ENCODE data around the gene RNF11.
"Not testable (repeated sequence)": the region's sequence is repeated elsewhere in the genome, so short reads cannot be mapped to it uniquely, and the experiment has no call there.

The RNF11 gene

DNA sequence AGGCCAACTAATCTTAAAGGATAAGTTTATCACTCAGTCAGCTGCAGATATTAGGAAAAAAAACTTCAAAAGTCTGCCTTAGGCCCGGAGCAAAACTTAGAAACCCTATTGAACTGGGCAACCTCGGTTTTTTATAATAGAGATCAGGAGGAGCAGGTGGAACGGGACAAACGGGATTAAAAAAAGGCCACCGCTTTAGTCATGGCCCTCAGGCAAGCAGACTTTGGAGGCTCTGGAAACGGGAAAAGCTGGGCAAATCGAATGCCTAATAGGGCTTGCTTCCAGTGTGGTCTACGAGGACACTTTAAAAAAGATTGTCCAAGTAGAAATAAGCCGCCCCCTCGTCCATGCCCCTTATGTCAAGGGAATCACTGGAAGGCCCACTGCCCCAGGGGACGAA lies 7.6 kb upstream of the RNF11 start:
- DNase-seq: not testable (repeated sequence)

DNA sequence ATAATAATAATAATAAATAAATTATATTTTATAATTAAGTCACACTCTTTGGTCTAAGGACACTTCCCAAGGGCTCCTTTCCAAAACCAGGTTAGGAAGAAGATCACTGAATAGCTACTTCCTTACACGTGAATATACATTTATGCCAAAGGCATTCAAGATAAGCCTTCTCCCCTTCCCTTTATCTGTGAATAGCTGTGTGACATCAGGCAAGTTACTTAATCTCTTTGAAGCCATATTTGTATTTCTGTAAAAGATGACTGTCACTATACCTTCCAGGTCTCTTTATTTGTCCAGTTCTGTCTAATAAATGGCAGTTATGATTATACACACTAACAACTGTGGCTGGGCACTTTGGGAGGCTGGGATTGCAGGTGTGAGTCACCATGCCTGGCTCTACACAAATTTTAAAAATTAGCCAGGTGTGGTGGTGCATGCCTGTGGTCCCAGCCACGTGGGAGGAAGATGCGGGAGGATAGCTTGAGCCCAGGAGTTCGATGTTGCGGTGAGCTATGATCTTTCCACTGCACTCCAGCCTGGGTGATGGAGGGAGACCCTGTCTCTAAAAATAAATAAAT lies 5.5 kb upstream of the RNF11 start:
- no peak for DNase-seq

DNA sequence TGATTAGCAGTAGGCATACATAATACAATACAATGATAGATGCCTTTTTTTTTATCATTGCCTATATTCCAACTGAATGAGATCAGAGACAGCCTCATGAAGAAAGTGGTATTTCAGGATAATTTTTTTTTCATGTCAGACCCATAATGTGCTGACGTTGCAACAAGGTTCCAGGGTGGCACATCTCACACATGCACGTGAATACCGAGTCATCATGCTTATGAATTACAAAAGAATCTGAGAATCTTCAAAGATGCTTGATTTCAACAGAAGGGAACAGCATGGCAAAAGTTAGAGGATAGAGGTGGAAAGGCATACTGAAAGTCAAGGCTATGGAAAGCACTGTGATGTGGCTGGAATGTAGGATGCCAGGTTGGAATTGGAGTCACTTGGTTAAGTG lies 5.0 kb upstream of the RNF11 start:
- DNase-seq: peak; percentile 51

DNA sequence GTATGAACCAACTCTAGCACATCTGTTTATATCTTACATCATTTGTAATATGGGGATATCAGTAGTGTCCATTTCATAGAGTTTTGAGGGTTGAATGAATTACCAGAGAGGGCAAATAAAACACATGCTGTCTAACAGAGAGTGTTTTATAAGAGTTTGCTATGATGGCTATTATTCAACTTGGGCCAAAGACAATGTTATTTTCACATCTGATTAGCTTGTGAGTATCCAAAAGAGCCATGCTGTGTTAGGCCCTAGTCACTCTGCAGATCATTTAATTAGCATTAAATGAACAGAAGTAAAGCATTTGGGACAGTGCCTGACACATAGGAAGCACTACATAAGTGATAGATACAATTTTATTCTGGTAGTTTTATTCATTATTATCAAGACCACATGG lies 4.2 kb upstream of the RNF11 start:
- no peak for DNase-seq

DNA sequence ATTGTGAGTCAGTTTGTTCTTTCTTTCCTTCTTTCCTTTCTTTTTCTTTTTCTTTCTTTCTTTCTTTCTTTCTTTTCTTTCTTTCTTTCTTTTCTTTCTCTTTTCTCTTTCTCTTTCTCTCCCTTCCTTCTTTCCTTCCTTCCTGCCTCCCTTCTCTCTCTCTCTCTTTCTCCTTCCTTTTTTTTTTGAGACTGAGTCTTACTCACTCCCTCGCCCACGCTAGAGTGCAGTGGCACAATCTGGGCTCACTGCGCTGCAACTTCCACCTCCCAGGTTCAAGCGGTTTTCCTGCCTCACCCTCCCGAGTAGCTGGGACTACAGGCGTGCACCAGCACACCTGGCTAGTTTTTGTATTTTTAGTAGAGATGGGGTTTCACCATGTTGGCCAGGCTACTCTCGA lies 1.8 kb upstream of the RNF11 start:
- not testable (repeated sequence) for DNase-seq

DNA sequence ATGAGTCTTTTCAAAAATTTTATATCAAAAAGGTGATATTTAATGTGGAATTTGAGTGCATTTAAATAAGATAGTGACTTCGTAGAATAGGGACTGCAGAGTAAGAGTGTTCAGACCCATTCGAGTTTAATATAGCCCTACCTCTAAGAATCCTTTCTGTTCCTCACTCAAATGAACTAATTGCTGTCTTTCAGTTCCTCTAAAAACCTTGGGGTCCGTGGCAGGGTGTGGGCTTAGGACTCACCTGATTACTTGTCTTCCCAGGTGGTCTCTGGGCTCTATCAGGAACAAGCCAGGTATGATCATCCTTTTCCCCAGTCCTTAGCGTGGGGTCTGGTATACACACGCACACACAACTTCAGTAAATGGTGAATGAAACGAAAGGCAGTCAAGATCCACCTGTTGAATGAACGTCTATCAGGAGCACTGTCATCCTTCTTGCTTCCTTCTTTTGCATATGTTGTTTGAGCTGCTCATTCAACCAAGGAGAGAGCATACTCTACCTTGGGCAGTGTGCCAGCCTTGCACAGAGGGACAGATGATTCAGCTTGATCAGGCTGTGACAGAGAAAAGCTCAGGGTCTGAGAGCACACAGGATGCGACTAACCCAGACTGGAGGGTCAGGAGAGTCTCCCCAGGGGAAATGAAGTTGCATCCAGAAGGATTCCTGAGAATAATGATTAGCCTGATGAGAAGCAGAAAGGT lies 1.2 kb upstream of the RNF11 start:
- peak; percentile 85 for DNase-seq

DNA sequence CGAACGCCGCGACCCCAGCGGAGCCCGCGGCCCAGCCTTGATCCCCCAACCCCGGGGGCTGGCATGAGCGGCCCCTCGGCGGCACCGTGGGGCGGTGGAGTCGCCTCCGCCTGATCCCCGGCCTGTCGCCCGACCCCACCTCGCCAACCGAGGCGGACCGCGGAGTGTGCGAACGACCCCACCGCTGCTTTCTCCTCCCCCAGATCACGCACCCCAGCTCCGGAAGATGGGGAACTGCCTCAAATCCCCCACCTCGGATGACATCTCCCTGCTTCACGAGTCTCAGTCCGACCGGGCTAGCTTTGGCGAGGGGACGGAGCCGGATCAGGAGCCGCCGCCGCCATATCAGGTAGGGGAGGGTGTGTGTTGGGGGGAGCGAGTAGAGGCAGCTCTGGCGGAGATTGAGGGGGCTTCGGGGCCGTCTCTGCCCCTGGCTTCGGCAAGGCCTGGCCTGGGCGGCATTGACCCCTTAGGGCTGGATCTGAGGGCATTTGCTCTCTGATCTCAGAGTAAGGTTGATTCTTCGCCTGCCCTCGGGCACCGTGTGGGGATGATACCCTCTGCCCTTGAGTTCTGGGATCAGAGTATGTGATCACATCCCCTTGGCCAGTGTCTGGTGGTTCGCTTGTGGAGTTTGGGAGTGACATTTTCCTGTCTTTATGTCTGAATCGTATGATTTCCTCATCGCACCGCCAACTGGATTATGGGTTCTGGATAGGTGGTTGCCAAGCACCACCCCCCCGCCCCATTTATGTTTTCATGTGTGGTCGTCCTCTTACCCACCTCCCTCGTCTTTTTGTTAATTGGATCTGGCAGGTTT lies 668 bp downstream of the RNF11 start:
- peak; percentile 39 for DNase-seq

DNA sequence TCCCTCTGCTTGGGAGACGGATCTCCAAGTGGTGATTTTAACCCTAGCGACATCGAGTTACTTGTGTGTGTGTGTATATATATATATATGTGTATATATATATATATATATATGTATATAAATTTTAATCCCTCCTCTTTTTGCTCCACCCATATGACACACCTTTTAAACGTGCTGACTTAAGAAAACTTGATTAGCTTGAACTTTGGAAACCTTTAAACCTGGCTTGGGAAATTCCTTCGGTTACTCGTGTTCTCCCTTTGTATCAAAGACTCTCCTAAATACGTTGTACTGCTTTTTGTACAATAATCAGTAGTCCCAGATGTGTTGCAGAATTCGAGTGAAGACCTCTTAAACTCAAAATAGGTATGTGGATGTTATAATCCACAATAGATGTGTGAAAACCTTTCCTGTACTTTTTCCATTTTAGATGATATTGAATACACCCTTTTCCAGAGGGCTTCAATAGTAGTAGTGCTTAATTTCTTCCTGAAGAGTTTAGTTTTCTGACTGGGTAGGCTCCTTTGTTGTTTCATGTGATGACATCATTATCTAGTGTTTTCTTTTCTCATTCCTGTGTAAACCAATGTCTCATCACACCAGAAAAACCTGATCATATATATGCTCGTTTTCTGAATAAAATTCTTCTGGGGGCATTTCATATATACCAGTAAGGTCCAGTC lies 1.4 kb downstream of the RNF11 start:
- DNase-seq: peak; percentile 74

DNA sequence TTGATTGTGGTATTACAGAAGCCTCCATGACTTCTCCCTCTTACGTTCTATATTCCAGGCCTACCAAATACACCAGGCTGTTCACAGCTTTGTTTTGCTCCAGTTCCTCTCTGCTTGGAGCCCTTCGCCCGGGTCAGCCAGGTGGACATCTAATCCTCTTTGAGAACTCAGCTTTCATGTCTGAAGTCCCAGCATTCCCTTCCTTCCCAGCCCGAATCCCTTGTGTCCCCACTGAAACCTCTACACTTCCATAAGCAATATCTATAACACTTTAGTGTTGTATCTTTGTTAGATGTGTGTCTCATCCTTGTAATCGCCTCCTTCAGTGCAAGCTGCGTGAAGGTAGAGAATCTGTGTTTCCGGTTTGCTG lies 1.9 kb downstream of the RNF11 start:
- DNase-seq: no peak

DNA sequence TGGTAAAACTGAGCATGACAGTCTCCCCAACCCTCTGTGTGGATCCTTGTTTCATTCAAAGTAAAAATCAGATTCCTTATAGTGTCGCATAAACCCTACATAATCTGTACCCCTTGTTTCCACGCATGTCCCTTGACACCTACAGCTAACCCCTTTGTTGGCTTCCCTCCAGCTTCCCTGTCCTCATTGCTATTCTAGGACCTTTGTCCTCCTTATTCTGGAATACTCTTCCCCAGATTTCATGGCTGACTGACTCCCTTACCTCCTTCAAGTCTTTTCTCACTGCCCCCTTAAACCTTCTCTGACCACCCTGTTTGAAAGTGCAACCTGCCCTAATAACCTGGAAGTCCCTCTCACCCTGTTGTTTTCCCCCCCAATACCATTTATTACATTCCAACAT lies 4.0 kb downstream of the RNF11 start:
- no peak for DNase-seq

DNA sequence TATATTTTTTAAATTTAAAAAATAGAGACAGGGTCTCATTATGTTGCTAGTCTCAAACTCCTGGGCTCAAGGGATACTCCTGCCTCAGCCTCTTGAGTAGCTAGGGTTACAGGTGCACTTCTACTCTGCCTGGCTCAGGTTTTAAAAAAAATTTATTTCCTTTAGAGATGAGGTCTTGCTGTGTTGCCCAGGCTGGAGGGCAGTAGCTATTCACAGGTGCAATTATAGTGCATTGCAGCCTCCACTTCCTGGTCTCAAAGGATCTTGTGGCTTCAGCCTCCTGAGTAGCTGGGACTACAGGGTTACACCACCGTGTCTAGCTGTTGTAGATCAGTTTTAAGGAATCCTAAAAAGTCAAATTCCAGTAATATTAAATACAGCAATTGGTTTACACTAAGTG lies 5.0 kb downstream of the RNF11 start:
- DNase-seq: no peak

DNA sequence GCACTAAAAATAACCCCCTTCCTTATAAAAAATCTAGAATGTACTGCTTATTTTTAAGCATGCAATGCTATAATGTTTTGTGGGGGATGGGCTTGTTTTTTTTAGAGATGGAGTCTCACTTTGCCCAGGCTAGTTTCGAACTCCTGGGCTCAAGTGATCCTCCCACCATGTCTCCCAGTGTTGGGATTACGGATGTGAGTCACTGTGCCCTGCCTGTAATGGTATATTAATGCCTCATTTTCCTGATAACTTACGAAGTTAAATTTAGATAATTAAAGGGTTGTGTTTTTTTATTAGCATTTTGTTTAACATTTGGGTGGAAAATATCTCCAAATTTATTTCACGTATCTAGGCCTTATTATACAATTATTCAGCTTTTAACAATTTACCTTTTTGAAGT lies 6.5 kb downstream of the RNF11 start:
- DNase-seq: peak; percentile 17

DNA sequence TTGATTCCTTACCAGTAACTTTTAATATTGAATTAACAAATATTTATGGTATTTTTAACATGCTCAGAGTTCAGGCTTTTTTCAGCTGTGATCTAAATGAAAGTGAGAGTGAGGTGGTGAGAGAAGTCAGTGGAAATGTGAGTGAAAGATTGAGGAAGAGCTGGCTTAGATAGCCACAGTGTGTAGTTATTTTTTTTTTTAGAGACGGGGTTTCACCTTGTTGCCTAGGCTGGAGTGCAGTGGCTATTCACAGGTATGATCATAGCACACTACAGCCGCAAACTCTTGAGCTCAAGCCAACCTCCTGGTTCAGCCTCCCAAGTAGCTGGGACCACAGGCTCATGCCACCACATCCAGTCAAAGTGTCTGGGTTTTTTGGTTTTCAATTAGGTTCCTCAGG lies 10.9 kb downstream of the RNF11 start:
- no peak for DNase-seq

DNA sequence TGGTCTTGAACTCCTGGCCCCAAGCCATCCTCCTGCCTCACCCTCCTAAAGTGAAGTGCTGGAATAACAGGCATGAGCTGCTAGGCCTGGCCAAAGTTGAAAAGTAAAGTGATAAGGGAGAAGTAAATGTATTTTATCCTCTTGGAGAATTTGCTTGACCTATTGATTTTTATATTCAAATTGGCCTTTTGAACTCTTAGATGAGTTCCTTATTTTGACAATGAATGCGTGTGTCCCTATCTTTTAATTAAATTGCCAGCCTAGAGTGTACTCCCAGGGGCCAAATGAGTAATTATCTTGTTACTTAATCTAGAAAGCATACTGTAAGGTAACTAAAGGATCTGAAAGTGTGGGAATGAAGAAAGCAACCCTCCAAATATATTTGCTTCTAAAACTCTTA lies 11.4 kb downstream of the RNF11 start:
- no peak for DNase-seq

DNA sequence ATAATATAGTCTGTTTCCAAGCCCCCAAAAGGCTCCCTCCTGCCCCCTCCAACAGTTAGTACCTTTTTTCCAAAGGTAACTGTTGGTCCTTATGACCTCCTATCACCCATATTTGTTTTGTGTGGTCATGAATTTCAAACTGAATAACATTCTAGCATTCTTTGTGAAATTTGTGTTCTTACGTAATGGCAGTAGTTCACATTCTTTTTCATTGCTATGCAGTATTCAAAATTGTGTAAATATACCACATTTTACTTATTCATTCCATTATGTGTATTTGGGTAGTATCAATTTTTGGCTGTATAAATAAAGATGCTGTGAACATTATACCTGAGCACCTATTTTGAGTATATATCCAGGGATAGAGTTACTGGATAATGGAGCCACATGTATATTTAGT lies 13.4 kb downstream of the RNF11 start:
- no peak for DNase-seq

DNA sequence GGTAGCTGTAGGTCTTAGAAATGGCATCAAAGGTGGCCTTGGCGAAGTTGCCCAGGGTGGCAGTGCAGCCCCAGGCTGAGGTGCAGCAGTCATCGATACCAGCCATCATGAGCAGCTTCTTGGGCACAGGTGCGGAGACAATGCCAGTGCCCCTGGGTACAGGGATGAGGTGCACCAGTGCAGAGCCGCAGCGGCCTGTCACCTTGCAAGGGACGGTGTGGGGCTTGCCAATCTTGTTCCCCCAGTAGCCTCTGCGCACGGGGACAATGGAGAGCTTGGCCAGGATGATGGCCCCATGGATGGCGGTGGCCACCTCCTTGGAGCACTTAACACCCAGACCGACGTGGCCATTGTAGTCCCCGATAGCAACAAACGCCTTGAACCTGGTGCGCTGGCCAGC lies 14.7 kb downstream of the RNF11 start:
- not testable (repeated sequence) for DNase-seq

DNA sequence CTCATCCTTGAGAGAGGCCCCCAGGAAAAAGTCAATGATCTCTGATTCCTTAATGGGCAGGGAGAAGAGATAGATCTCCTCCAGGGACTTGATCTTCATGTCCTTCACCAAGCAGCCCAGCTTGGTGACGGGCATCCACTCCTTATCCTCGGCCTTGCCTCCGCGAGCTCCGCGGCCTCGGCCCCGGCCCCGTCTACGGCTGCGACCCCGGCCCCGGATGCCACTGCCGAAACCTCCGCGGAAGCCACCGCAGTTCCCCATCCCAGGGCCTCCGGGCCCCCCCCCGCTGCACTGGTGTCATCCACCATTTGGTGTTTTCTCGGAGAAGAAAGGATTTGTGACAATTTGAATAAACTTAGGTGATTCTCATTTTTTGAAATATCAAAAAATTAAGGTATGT lies 15.1 kb downstream of the RNF11 start:
- not testable (repeated sequence) for DNase-seq

DNA sequence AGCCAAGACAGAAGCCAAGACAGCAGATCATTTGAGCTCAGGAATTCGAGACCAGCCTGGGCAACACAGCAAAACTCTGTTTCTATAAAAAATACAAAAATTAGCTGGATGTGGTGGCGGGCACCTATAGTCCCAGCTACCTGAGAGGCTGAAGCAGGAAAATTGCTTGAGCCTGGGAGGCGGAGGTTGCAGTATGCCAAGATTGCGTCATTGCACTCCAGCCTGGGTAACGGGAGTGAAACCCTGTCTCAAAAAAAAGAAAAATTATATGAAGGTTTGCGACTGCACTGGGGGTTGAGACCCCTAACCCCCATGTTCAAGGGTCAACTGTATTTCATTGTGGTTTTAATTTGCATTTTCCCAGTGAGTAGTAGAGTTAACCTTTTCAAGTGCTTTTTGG lies 16.3 kb downstream of the RNF11 start:
- DNase-seq: no peak

DNA sequence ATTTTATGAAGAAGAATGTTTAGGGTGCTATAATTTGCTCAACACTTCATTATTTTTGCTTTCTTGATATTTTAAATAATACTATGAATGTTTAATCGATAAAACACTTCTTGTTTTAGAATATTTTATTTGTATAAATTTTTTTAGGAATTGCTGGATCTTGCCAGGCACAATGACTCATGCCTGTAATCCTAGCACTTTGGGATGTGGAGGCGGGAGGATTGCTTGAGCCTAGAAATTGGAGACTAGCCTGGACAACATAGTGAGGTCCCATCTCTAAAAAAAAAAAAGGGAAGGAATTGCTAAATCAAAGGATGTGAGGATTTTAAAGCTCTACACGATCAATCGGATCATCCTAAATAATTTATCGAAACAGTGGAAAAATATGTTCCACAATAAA lies 17.6 kb downstream of the RNF11 start:
- DNase-seq: peak; percentile 41

DNA sequence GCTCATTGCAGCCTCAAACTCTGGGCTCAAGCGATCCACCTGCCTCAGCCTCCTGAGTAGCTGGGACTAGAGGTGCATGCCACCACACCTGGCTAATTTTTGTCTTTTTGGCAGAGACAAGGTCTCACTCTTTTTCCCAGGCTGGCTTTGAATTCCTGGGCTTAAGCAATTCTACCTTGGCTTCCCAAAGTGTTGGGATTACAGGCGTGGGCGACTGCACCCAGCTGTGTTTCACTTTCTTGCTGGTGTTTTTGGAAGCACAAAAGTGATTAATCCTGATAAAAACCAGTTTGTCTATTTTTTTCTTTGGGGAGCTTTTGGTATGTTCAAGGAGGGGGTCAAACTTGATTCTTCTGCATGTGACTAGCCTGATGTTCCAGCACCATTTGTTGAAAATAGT lies 19.3 kb downstream of the RNF11 start:
- no peak for DNase-seq

DNA sequence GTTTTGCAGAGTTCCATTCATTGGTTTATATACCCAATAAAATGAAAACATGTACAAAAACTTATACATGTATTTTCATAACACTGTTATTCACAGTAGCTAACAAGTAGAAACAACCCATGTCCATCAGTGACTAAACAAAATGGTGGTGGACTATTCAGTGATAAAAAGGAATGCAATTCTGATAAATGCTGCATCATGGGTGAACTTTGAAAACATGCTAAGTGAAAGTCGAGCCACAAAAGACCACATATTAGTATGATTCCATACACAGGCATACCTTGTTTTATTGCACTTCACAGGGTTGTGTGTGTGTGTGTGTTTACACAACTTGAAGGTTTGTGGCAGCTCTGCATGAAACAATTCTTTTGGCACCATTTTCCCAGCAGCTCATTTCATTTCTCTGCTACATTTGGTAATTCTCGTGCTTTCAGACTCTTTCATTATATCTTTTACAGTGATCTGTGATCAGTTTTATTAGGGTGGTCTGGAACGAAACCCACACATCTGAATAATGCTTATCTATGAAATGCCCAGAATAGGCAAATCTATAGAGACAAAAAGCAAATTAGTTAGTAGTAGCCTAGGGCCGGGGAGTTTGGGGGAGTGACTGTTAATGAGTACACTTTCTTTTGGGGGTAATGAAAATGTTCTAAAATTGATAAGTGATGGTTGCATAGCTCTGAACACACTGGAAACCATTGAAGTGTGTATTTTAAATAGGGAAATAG lies 27.2 kb downstream of the RNF11 start:
- DNase-seq: no peak

DNA sequence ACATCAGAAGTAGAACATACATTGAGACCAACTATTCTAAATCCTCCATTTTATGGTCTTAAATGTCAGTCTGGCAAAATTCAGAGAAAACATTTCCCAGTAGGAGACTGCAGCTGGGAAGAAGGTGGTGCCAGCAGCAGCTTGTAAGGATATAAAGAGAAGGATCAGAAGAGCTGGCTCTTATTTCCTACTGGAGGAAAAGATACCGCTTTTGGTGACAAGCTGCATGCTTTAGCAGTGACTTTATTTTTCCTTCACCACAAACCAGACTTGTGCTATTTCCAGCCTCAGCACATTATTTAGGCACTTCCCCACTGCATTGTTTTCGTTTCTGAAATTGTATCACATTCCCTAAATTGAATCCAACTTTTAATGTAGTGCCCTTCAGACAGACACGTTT lies 28.4 kb downstream of the RNF11 start:
- DNase-seq: peak; percentile 97

DNA sequence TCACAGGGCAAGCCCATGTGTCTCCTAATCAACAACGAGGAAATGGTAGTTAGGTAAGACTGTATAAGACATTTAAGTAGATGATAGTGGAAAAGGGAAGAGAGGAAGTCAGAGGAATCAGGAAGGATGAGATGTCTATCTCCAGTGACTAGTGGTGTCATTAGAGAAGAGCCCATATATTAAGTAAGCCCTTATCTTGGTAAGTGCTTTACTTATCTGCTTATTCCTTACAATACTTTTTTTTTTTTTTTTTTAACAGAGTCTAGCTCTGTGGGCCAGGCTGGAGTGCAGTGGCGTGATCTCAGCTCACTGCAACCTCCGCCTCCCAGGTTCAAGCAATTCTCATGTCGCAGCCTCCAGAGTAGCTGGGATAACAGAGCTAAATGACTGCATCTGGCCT lies 29.5 kb downstream of the RNF11 start:
- DNase-seq: no peak

Data from fibroblast of skin of back (primary cell).